ENCODE data around the gene INTS11. TPM values are rescaled to one million over a fixed set of nuclear protein-coding genes. Genes with fewer than 3 reads are reported as not detected.

INTS11 gene
- total RNA-seq, 3 donors from 2014 or later = 89.9 to 127 (median 95.5) TPM

DNA sequence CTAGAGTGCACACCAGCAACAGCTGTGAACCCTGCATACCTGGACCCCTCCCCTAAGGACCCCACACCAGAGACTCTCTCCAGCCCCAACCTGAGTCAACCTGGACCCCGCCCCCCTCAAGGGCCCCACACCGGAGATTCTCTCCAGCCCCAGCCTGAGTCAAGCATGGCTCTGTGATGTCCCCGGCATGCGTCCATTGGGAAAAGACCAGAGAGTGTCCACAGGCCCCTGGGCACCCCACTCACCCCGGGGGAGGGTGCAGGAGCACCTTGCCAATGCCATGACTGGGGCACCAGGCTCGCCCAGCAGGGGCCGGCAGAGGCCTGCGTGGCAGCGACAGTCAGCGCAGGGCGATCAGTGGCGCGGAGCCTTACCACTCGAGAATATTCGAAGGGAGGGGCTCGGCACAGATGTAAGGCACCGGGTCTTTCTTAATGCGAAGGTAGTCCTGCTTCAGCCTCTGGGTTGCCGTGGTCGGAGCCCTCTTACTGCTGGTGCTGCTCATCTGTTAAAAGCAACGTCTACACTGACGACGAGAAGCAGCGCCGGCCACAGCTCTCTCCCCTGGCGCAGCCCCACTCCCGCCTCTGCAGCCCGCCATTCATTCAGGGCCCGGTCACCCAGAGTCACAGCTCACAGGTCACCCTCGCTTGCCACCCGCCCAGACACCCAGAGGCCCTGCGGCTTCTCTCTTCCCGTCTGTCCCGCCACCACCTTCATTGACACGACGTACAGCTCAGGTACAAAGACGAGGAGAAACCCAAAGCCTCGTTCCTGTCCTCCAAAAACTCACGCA lies 56.8 kb downstream of the INTS11 start:
- DNase-seq (no peak), ATAC-seq (no peak)
- Histone ChIP-seq H3K4me1 (ENCODE audit: low read depth) (peaks cover 23% of the 10 kb centered on the region), H3K9me3 (no peaks in the 10 kb centered on the region), H3K4me3 (no peak overlapping the region), H3K36me3 (ENCODE audit: low read depth) (no peaks in the 10 kb centered on the region)
- intact Hi-C loops (cut with DNase I, micrococcal nuclease) = no loop called here
- TF ChIP-seq, protein P1, sequence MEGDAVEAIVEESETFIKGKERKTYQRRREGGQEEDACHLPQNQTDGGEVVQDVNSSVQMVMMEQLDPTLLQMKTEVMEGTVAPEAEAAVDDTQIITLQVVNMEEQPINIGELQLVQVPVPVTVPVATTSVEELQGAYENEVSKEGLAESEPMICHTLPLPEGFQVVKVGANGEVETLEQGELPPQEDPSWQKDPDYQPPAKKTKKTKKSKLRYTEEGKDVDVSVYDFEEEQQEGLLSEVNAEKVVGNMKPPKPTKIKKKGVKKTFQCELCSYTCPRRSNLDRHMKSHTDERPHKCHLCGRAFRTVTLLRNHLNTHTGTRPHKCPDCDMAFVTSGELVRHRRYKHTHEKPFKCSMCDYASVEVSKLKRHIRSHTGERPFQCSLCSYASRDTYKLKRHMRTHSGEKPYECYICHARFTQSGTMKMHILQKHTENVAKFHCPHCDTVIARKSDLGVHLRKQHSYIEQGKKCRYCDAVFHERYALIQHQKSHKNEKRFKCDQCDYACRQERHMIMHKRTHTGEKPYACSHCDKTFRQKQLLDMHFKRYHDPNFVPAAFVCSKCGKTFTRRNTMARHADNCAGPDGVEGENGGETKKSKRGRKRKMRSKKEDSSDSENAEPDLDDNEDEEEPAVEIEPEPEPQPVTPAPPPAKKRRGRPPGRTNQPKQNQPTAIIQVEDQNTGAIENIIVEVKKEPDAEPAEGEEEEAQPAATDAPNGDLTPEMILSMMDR (IDR thresholded peaks at IDR 0.05) = no peak

DNA sequence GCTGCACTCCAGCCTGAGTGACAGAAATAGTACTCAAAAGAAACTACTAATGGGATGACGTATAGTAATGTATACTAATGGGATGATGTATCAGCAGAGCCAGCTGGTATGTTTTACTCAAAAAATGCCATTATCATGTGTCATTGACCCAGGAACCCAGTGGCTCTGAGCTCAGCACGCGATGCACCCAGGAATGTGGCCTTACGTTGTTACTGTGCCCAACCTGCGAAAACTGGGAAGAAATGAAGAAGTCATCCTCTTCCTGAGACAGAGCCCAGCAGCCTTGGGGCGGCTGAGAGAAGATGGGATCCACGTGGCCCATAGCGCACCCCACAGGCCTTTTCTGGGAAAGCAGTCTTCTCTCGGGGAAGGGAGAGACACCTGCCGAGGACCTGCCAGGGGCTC lies 59.6 kb downstream of the INTS11 start:
- TF ChIP-seq, protein P1 (IDR thresholded peaks at IDR 0.05) = no peak
- H3K9me3 ChIP-seq = no peaks in the 10 kb centered on the region
- no peaks in the 10 kb centered on the region for H3K4me1 ChIP-seq (ENCODE audit: low read depth)
- no peaks in the 10 kb centered on the region for H3K36me3 ChIP-seq (ENCODE audit: low read depth)
- ATAC-seq (peak; percentile 31), DNase-seq (no peak)
- intact Hi-C loops (cut with DNase I, micrococcal nuclease) = no loop called here
- H3K4me3 ChIP-seq = no peak overlapping the region

DNA sequence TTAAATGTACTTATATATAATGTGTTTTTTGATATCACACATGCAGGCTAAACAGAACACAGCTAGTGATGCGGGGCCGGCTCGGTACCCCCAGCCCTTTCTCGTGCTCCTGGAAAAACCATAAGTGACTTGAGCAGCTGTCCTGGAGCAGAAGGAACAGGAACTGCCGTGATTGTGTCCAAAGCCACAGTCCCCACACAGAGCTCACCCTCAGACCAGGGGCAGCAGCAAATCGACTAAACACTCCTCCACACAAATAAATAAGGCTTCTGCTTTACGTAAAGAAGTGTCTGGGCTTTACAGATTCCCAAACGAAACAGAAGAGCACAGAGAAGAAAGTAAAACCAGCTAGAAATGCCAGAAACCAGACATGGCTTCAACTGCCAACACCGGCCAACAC lies 60.4 kb downstream of the INTS11 start:
- ATAC-seq = no peak
- intact Hi-C loops (cut with DNase I, micrococcal nuclease) = no loop called here
- H3K36me3 ChIP-seq (ENCODE audit: low read depth) = no peaks in the 10 kb centered on the region

DNA sequence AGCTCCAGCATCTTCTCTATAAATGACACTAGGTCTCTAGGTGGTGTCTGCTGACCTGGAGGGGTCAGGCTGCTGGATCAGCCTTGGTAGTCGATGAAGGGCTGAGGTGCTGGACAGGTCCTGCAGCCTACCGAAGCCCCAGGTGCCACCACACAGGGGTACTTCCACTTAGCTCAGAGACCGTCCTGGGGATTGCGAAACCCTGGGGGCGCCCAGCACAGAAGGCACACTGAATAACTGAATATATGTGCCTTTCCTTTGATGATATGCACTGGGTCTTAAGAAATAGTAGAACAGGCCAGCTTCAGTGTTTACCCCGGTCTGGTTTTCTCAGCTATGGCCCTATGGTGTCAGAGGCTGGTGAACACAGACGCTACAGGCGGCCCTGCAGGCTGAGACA lies 61.7 kb downstream of the INTS11 start:
- intact Hi-C loops (cut with DNase I, micrococcal nuclease) = no loop called here
- H3K36me3 ChIP-seq (ENCODE audit: low read depth) = no peaks in the 10 kb centered on the region
- H3K9me3 ChIP-seq = no peaks in the 10 kb centered on the region
- TF ChIP-seq, protein P1 (IDR thresholded peaks at IDR 0.05) = no peak
- ATAC-seq = no peak
- no peak for DNase-seq
- H3K4me1 ChIP-seq (ENCODE audit: low read depth) = no peaks in the 10 kb centered on the region
- no peak overlapping the region for H3K4me3 ChIP-seq

More for the DNA sequence above, 60.4 kb downstream of the INTS11 start:
- Histone ChIP-seq H3K4me3 (no peak overlapping the region), H3K9me3 (no peaks in the 10 kb centered on the region), H3K4me1 (ENCODE audit: low read depth) (no peaks in the 10 kb centered on the region)
- TF ChIP-seq, protein P1 (IDR thresholded peaks at IDR 0.05) = no peak
- DNase-seq = no peak

DNA sequence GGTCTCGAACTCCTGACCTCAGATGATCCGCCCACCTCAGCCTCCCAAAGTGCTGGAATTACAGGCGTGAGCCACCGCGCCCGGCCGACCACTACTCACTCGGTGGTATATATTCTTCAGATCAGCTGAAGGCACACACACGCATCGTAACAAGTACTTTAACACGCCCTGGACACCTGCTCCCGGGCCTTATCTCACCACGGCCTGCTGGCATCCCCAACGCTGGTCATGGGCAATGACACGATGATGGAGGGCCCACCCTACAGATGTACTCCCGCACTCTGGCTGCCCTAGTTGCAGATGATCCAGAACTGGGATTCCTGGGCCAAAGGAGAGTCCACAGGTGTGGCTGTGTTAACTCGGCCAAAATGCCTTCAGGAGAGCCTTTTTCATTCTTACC lies 62.4 kb downstream of the INTS11 start:
- DNase-seq (no peak), ATAC-seq (no peak)
- intact Hi-C loops (cut with DNase I, micrococcal nuclease) = no loop called here
- H3K4me3 ChIP-seq = no peak overlapping the region
- H3K36me3 ChIP-seq (ENCODE audit: low read depth) = no peaks in the 10 kb centered on the region
- TF ChIP-seq, protein P1 (IDR thresholded peaks at IDR 0.05) = no peak
- no peaks in the 10 kb centered on the region for H3K4me1 ChIP-seq (ENCODE audit: low read depth)
- no peaks in the 10 kb centered on the region for H3K9me3 ChIP-seq

Small RNA genes lying within 50 kb of the gene (microRNA-seq; reads per million reads assigned to microRNA genes)
- gene MIR6726 = 1.2 reads per million
- gene MIR6727 = not detected
- gene MIR6808 = not detected

Other genes with a start within 250 kb of the INTS11 start
- gene C1orf159, start 208.6 kb downstream of the INTS11 start, total RNA-seq = 10 to 100 TPM; 18.4 to 25.3 (median 24.0) TPM
- 1 to 10 TPM in 2 of 3 donors, under 1 TPM in 1; 0.32 to 4.4 (median 1.8) TPM for gene TTLL10, start 150.8 kb downstream of the INTS11 start, total RNA-seq
- 1 to 10 TPM; 1.6 to 2.2 (median 2.2) TPM for gene TNFRSF18, start 118.1 kb downstream of the INTS11 start, total RNA-seq
- 1 to 10 TPM in 1 of 3 donors, under 1 TPM in 2; 0.69 to 1.2 (median 0.80) TPM for gene TNFRSF4, start 110.5 kb downstream of the INTS11 start, total RNA-seq
- 100 to 1,000 TPM; 169 to 257 (median 226) TPM for gene SDF4, start 92.7 kb downstream of the INTS11 start, total RNA-seq
- 10 to 100 TPM in 1 of 3 donors, 1 to 10 TPM in 2; 7.3 to 12.5 (median 9.0) TPM for gene B3GALT6, start 92.4 kb downstream of the INTS11 start, total RNA-seq
- 10 to 100 TPM; 21.5 to 54.0 (median 36.5) TPM for gene C1QTNF12, start 77.9 kb downstream of the INTS11 start, total RNA-seq
- gene UBE2J2, start 50.8 kb downstream of the INTS11 start, total RNA-seq = 10 to 100 TPM; 49.8 to 65.8 (median 61.1) TPM
- 1 to 10 TPM; 3.5 to 5.4 (median 4.5) TPM for gene SCNN1D, start 44.2 kb downstream of the INTS11 start, total RNA-seq
- gene ACAP3, start 16.7 kb downstream of the INTS11 start, total RNA-seq = 10 to 100 TPM; 42.1 to 76.9 (median 44.8) TPM
- gene PUSL1, start 16.1 kb downstream of the INTS11 start, total RNA-seq = 10 to 100 TPM; 12.4 to 15.9 (median 15.4) TPM
- gene CPTP, start 142 bp upstream of the INTS11 start, total RNA-seq = 10 to 100 TPM; 41.2 to 77.9 (median 55.5) TPM
- gene TAS1R3, start 6.6 kb upstream of the INTS11 start, total RNA-seq = 1 to 10 TPM in 1 of 3 donors, under 1 TPM in 2; 0.57 to 1.1 (median 0.96) TPM
- gene DVL1, start 24.8 kb upstream of the INTS11 start, total RNA-seq = 10 to 100 TPM; 51.7 to 95.3 (median 73.1) TPM
- 10 to 100 TPM in 2 of 3 donors, 1 to 10 TPM in 1; 6.8 to 62.1 (median 20.8) TPM for gene MXRA8, start 33.9 kb upstream of the INTS11 start, total RNA-seq
- 100 to 1,000 TPM; 150 to 180 (median 177) TPM for gene AURKAIP1, start 50.5 kb upstream of the INTS11 start, total RNA-seq
- 100 to 1,000 TPM; 123 to 172 (median 151) TPM for gene CCNL2, start 74.7 kb upstream of the INTS11 start, total RNA-seq
- 100 to 1,000 TPM in 2 of 3 donors, 10 to 100 TPM in 1; 75.7 to 106 (median 105) TPM for gene MRPL20, start 82.6 kb upstream of the INTS11 start, total RNA-seq
- 10 to 100 TPM in 1 of 3 donors, 1 to 10 TPM in 1, under 1 TPM in 1; 0.81 to 11.3 (median 1.9) TPM for gene ANKRD65, start 96.6 kb upstream of the INTS11 start, total RNA-seq
- 10 to 100 TPM; 38.5 to 89.4 (median 74.3) TPM for gene VWA1, start 111.0 kb upstream of the INTS11 start, total RNA-seq
- gene ATAD3C, start 125.0 kb upstream of the INTS11 start, total RNA-seq = 1 to 10 TPM in 1 of 3 donors, under 1 TPM in 2; 0.35 to 1.4 (median 0.55) TPM
- 10 to 100 TPM; 22.8 to 30.9 (median 25.4) TPM for gene ATAD3B, start 147.1 kb upstream of the INTS11 start, total RNA-seq
- gene ATAD3A, start 187.5 kb upstream of the INTS11 start, total RNA-seq = 10 to 100 TPM; 18.8 to 35.1 (median 20.8) TPM
- gene TMEM240, start 216.0 kb upstream of the INTS11 start, total RNA-seq = 10 to 100 TPM in 1 of 3 donors, 1 to 10 TPM in 1, not detected in 1; 1.5 to 12.2 TPM